Measurements from ENCODE around the gene SKIC2. TPM values are rescaled to one million over a fixed set of nuclear protein-coding genes. Genes with fewer than 3 reads are reported as not detected.
"Not testable (repeated sequence)": the region's sequence is repeated elsewhere in the genome, so short reads cannot be mapped to it uniquely, and the experiment has no call there.

Gene SKIC2
- total RNA-seq, 1 donor from 2014 or later = 93.7 TPM

- H3K4me1 Mint-ChIP-seq (ENCODE audit: low read depth) = peaks cover 12% of the 10 kb centered on the region
- H3K9me3 Mint-ChIP-seq = no peaks in the 10 kb centered on the region
- H3K4me3 Mint-ChIP-seq (ENCODE audit: low read depth) = no peak overlapping the region
- intact Hi-C loops (cut with micrococcal nuclease) = no loop called here
- no peak overlapping the region for H3K27ac Mint-ChIP-seq
- no peaks in the 10 kb centered on the region for H3K27me3 Mint-ChIP-seq (ENCODE audit: low read depth)
- DNase-seq (ENCODE audit: low spot score) = no peak
- H3K36me3 Mint-ChIP-seq (ENCODE audit: low read depth) = peaks cover 10% of the 10 kb centered on the region
Observed at GRCh38 chr6:31977816-31978431, 18.9 kb downstream of the SKIC2 start.

GRCh38 chr6:31978831-31979230, 19.9 kb downstream of the SKIC2 start:
- H3K4me3 Mint-ChIP-seq (ENCODE audit: low read depth) = no peak overlapping the region

GRCh38 chr6:31979238-31979898, 20.4 kb downstream of the SKIC2 start:
- DNase-seq (ENCODE audit: low spot score) = no peak
- no peaks in the 10 kb centered on the region for H3K9me3 Mint-ChIP-seq

More at GRCh38 chr6:31978831-31979230, 19.9 kb downstream of the SKIC2 start:
- Mint-ChIP-seq H3K36me3 (ENCODE audit: low read depth) (peaks cover 6% of the 10 kb centered on the region), H3K9me3 (no peaks in the 10 kb centered on the region), H3K27me3 (ENCODE audit: low read depth) (no peaks in the 10 kb centered on the region), H3K4me1 (ENCODE audit: low read depth) (peaks cover 7% of the 10 kb centered on the region), H3K27ac (peak overlapping the region; percentile 65)
- no peak for DNase-seq (ENCODE audit: low spot score)
- intact Hi-C loops (cut with micrococcal nuclease) = no loop called here

GRCh38 chr6:31980195-31980876, 21.4 kb downstream of the SKIC2 start:
- H3K4me1 Mint-ChIP-seq (ENCODE audit: low read depth); intact Hi-C loops (cut with micrococcal nuclease); H3K27me3 Mint-ChIP-seq (ENCODE audit: low read depth); H3K4me3 Mint-ChIP-seq (ENCODE audit: low read depth); DNase-seq (ENCODE audit: low spot score); H3K9me3 Mint-ChIP-seq; H3K27ac Mint-ChIP-seq; H3K36me3 Mint-ChIP-seq (ENCODE audit: low read depth): not testable (repeated sequence)

More at GRCh38 chr6:31979238-31979898, 20.4 kb downstream of the SKIC2 start:
- Mint-ChIP-seq H3K4me3 (ENCODE audit: low read depth) (no peak overlapping the region), H3K36me3 (ENCODE audit: low read depth) (peaks cover 6% of the 10 kb centered on the region), H3K4me1 (ENCODE audit: low read depth) (peaks cover 5% of the 10 kb centered on the region), H3K27me3 (ENCODE audit: low read depth) (no peaks in the 10 kb centered on the region), H3K27ac (peak overlapping the region; percentile 65)
- intact Hi-C loops (cut with micrococcal nuclease) = no loop called here

GRCh38 chr6:31980998-31981397, 22.0 kb downstream of the SKIC2 start:
- H3K4me1 Mint-ChIP-seq (ENCODE audit: low read depth); H3K36me3 Mint-ChIP-seq (ENCODE audit: low read depth); H3K9me3 Mint-ChIP-seq; H3K4me3 Mint-ChIP-seq (ENCODE audit: low read depth); intact Hi-C loops (cut with micrococcal nuclease); DNase-seq (ENCODE audit: low spot score); H3K27me3 Mint-ChIP-seq (ENCODE audit: low read depth); H3K27ac Mint-ChIP-seq: not testable (repeated sequence)

GRCh38 chr6:31981744-31982143, 22.8 kb downstream of the SKIC2 start, which contains the start of gene C4A:
C4A (plus strand) TSS chr6:31982057; CDS start chr6:31982108, 51 bp downstream.
- intact Hi-C loops (cut with micrococcal nuclease); H3K9me3 Mint-ChIP-seq; H3K27ac Mint-ChIP-seq; H3K27me3 Mint-ChIP-seq (ENCODE audit: low read depth); H3K4me1 Mint-ChIP-seq (ENCODE audit: low read depth); H3K36me3 Mint-ChIP-seq (ENCODE audit: low read depth); DNase-seq (ENCODE audit: low spot score); H3K4me3 Mint-ChIP-seq (ENCODE audit: low read depth): not testable (repeated sequence)

GRCh38 chr6:31989363-31989762, 30.4 kb downstream of the SKIC2 start:
- H3K27ac Mint-ChIP-seq; H3K4me1 Mint-ChIP-seq (ENCODE audit: low read depth); intact Hi-C loops (cut with micrococcal nuclease); H3K27me3 Mint-ChIP-seq (ENCODE audit: low read depth); H3K36me3 Mint-ChIP-seq (ENCODE audit: low read depth); DNase-seq (ENCODE audit: low spot score); H3K4me3 Mint-ChIP-seq (ENCODE audit: low read depth); H3K9me3 Mint-ChIP-seq: not testable (repeated sequence)

- H3K27ac Mint-ChIP-seq; H3K4me3 Mint-ChIP-seq (ENCODE audit: low read depth); intact Hi-C loops (cut with micrococcal nuclease); H3K27me3 Mint-ChIP-seq (ENCODE audit: low read depth); H3K4me1 Mint-ChIP-seq (ENCODE audit: low read depth); DNase-seq (ENCODE audit: low spot score); H3K9me3 Mint-ChIP-seq; H3K36me3 Mint-ChIP-seq (ENCODE audit: low read depth): not testable (repeated sequence)
Observed at GRCh38 chr6:31994421-31994820, 35.4 kb downstream of the SKIC2 start.

GRCh38 chr6:31996385-31996784, 37.4 kb downstream of the SKIC2 start:
- H3K27ac Mint-ChIP-seq; H3K27me3 Mint-ChIP-seq (ENCODE audit: low read depth); intact Hi-C loops (cut with micrococcal nuclease); H3K9me3 Mint-ChIP-seq; DNase-seq (ENCODE audit: low spot score); H3K4me1 Mint-ChIP-seq (ENCODE audit: low read depth); H3K4me3 Mint-ChIP-seq (ENCODE audit: low read depth); H3K36me3 Mint-ChIP-seq (ENCODE audit: low read depth): not testable (repeated sequence)

GRCh38 chr6:32002546-32003268, 43.7 kb downstream of the SKIC2 start:
- H3K36me3 Mint-ChIP-seq (ENCODE audit: low read depth); intact Hi-C loops (cut with micrococcal nuclease); H3K9me3 Mint-ChIP-seq; H3K4me3 Mint-ChIP-seq (ENCODE audit: low read depth); DNase-seq (ENCODE audit: low spot score); H3K27ac Mint-ChIP-seq; H3K27me3 Mint-ChIP-seq (ENCODE audit: low read depth); H3K4me1 Mint-ChIP-seq (ENCODE audit: low read depth): not testable (repeated sequence)

- H3K36me3 Mint-ChIP-seq (ENCODE audit: low read depth); H3K9me3 Mint-ChIP-seq; DNase-seq (ENCODE audit: low spot score); H3K4me1 Mint-ChIP-seq (ENCODE audit: low read depth); H3K4me3 Mint-ChIP-seq (ENCODE audit: low read depth); H3K27ac Mint-ChIP-seq; intact Hi-C loops (cut with micrococcal nuclease); H3K27me3 Mint-ChIP-seq (ENCODE audit: low read depth): not testable (repeated sequence)
Observed at GRCh38 chr6:32003301-32003700, 44.3 kb downstream of the SKIC2 start.

- not testable (repeated sequence) for H3K36me3 Mint-ChIP-seq (ENCODE audit: low read depth); H3K27ac Mint-ChIP-seq
Observed at GRCh38 chr6:32004393-32004792, 45.4 kb downstream of the SKIC2 start.

More at GRCh38 chr6:32004393-32004792, 45.4 kb downstream of the SKIC2 start:
- H3K4me3 Mint-ChIP-seq (ENCODE audit: low read depth); H3K4me1 Mint-ChIP-seq (ENCODE audit: low read depth); H3K27me3 Mint-ChIP-seq (ENCODE audit: low read depth); DNase-seq (ENCODE audit: low spot score); intact Hi-C loops (cut with micrococcal nuclease); H3K9me3 Mint-ChIP-seq: not testable (repeated sequence)

Measured in activated T-helper 2 cell treated with anti-CD3 and anti-CD28 coated beads, Interferon-gamma antibody, Interleukin-2, Interleukin-4, amounts not matched to agents 10 μg/mL and 5 μg/mL and 100 μg/mL, durations not matched to agents 14 hours and 24 hours and 36 hours (primary cell).